Islet of Langerhans (tissue), 1 donor: ENCODE results near the gene TRAF7.

Experiments used
- FAIRE-seq: peaks from one replicate; lab custom pipeline; 2011; peaks lifted over from hg19 to GRCh38; lab: Jason Lieb, UNC

Gene TRAF7

DNA sequence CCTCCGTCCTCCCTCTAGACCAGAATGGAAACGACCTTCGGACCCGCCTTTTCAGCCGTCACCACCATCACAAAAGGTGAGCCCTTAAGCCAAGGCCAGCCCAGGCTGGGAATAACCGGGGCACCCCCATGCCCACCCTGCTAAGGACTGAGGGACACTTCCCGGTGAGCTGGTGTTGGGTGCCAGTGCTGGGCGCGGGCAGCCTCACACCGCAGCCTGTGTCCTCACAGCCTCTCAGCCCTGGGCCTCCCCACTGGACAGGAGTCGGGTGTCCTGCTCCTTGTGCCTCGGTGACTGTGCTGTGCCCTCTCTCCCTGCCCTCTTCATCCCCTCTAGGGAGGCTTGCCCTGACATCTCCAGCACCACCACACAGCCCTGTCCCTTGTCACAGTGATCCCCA, 10.3 kb downstream of the TRAF7 start:
- FAIRE-seq: no peak

GRCh38 chr16:2166263-2167067, 10.9 kb downstream of the TRAF7 start:
- FAIRE-seq: no peak

DNA sequence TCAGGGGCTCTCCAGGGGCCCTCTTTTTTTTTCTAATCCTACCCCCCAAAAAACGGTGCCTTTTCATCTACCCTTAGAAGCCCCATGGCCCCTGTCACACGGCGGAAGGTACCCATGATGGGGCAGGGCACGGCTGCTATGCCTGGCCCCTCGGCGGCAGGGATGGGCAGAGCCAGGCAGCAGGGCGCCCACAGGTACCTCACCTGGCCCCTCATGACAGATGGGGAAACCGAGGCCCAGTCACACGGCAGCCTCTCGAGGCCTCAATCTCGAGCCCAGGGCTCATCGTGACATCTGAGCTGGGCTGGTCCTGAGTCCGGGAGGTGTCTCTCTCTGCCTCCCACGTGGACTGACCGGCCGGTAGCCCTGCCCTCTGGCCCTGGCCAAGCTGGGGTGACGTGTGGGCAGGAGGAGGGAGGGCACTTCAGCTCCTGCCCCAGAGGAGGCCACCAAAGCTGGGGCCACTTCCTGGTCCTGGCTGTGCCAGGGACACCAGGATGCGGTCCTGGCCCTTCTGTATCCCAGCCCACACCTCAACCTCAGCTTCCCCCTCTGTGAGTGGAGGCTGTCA, 11.6 kb downstream of the TRAF7 start:
- FAIRE-seq: no peak

- no peak for FAIRE-seq
These were observed 14.5 kb downstream of the TRAF7 start for GRCh38 chr16:2170080-2170479.

- FAIRE-seq: no peak
These were observed 15.2 kb downstream of the TRAF7 start for GRCh38 chr16:2170587-2171435.

DNA sequence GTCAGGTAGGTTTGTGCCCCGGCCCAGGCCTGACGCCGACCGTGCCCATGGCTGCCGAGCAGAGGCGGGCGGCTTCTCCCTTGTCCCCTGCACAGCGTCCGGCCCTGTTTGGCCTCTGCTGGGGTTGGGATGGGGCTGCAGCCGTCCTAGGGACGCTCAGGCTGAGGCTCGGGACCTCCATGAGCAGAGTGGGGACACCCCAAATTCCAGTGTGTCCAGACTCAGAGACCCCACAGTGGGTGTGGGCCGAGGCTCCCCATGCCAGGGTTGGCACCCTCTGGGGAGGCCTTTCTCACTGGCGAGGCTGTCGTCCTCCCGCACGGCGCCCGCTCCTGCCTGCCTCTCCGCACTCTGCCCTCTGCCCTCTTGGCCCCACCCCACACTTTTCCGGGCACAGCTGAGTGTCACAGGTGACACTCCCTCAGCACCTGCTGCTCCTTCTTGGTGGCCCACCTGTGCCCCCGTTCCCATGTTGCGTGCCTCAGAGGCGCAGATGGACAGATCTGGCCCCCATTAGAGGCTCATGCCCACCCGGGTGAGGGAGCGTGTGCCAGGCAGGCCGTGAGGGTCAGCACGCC, 16.1 kb downstream of the TRAF7 start:
- FAIRE-seq: no peak

DNA sequence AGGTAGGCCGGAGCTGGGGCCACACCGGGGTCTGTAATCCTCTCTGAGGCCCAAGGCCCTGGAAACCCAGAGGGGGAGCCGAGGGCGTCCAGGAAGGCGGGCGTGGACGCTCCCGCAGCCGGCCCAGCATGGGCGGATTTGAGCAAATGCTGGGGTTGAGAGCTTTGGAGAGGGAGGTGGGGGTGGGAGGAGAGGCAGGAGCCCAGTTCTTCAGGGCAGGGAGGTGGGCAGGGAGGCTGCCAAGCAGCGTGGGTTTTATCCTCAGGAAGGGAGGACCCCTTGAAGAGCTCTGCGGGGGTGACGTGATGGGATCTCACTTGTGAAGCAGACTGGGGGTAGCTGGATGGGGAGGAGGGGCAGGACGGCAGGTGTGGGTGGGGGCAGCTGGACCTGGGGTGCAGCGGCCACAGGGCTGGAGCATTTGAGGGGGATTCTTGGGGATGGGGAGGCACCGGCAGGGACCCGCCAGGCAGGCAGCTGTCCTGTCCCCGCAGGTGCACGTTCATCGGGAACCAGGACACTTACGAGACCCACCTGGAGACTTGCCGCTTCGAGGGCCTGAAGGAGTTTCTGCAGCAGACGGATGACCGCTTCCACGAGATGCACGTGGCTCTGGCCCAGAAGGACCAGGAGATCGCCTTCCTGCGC, 17.2 kb downstream of the TRAF7 start:
- FAIRE-seq: no peak

- no peak for FAIRE-seq
These were observed 17.8 kb downstream of the TRAF7 start for GRCh38 chr16:2173366-2173765.

DNA sequence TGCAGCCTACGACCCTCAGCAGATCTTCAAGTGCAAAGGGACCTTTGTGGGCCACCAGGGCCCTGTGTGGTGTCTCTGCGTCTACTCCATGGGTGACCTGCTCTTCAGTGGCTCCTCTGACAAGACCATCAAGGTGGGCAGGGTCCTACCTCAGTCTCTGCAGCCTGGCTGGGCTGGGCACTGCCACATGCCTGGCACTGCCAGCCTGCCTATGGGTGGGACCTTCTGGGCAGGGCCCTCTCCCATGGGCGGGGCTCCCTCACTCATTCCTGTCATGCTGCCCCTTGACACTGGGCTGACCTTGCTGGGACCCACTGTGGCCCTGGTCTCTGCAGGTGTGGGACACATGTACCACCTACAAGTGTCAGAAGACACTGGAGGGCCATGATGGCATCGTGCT, 18.3 kb downstream of the TRAF7 start:
- no peak for FAIRE-seq

DNA sequence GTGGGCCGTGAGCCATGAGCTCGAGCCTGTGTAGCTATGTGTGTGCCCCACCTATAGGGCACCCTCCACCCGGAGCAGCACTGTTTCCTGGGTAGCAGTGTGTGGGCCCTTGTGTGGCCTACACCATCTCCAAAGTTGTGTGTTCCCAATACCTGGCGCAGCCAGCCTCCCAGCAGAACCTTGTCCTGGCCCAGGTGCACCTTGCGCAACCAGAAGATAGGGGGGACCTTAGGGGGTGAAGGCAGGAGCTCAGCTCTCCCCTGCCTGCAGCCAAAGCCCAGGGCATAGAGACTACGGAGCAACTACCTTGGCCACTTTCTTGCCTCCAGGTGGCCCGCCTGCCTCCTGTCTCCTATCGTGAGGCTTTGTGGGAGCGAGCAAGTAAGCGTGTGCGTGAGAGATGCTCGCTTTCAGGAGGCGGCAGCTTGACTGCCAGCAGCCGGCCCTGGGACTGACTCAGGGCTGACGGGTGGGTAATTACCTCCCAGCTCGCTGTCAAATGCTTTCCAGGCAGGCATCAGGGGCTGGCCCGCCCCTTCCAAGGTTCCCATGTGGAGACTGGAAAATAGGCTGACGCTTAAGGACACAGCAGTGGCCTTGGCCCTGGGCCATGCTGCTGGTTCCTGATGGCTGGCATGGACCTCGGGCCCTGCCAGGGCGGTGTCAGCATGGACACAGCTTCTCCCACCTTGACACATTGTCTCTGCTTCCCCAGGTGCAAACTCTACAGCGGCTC, 19.0 kb downstream of the TRAF7 start:
- FAIRE-seq: no peak

GRCh38 chr16:2175454-2175853, 19.9 kb downstream of the TRAF7 start:
- FAIRE-seq: no peak

- no peak for FAIRE-seq
These were observed 20.5 kb downstream of the TRAF7 start for GRCh38 chr16:2176047-2176446.

GRCh38 chr16:2177101-2177500, 21.5 kb downstream of the TRAF7 start:
- FAIRE-seq: no peak

DNA sequence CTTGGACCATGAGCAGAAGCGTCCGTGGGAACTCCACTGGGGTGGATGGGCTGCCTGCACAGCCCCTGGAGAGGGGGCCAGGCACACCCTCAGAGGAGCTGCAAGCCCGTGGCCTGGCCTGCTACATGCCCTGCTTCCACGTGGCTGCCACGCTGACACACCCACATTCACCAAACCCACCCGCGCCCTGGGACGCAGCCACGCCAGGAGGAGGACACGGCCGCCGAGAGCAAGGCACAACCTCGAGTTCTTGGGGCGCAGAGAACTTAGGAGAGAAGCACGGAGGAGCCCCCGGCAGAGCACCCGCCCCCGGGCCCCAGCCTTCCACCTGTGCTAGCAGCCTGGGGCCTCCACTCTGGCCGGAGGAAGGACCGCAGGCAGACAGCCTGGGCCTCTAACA, 22.0 kb downstream of the TRAF7 start:
- no peak for FAIRE-seq

GRCh38 chr16:2178321-2179106, 22.9 kb downstream of the TRAF7 start:
- FAIRE-seq: no peak

- no peak for FAIRE-seq
These were observed 23.5 kb downstream of the TRAF7 start for GRCh38 chr16:2179107-2179501.

- FAIRE-seq: no peak
These were observed 24.0 kb downstream of the TRAF7 start for GRCh38 chr16:2179576-2179975.

DNA sequence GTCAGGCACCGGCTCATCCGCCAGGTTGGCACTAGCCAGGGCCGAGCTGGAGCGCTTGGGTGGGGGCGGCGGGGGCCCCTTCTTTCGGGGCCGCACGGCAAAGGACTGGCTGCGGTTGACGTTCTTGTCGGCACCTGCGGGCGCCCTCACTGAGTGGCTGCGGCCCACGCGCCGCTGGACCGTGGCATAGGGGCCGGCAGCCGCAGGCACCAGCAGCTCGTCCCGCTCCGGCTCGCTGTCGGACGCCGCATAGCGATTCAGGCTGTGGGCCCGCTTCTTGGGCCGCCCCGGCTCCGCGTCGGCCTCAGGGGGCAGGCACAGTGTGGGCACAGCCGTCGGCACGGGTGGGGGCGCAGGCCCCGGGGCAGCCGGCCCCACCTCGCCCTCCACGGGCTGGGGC, 24.9 kb downstream of the TRAF7 start:
- FAIRE-seq: no peak

DNA sequence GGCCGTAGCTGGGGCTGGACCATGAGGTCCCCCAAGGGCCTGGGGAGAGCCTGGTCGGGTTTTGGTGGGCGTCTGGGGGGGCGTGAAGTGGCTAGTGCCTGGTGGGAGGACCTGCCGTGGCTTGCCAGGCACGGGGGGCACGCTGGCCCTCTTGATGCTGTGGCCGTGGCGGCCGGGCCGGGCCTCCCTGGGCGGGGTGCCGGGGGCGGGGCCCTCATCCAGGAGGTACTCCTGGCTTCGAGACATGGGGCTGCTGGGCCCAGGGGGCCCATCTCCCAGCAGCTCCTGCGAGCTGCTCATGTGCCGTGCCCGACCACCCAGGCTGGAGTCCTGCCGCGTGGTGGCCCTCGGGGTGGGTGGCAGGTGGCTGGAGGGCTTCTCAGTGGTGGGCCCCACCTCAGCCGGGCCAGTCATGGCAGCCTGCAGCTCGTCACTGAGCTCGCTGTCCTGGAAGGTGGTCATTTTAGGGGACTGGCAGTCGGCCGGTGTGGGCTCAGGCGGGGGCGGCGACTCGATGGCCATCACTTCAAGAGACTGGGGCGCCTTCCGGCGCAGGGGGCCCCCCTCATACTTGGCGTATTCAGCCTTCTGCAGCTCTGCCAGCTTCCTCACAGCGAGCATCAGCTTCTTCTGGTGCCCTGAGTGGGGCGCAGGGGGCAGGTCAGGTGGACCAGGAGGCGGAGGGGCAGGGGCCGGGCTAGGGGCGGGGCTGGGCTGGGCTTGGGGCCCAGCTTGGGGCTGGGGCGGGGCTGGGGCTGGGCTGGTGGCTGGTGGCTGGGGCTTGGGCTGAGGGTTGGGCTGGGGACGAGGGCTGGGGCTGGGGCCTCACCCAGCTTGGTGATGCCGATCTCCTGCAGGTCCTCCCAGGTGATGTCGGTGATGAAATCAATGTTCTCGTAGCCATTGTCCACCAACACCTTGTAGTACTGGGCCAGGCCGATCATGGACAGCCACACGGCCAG, 25.7 kb downstream of the TRAF7 start:
- FAIRE-seq: no peak

- FAIRE-seq: no peak
These were observed 26.4 kb downstream of the TRAF7 start for GRCh38 chr16:2181952-2182351.
